GM18858 (cell line): Measurements from ENCODE around the gene PCP4L1.
"Not testable (repeated sequence)": the region's sequence is repeated elsewhere in the genome, so short reads cannot be mapped to it uniquely, and the experiment has no call there.

ENCODE experiments used
- ATAC-seq: cut with Tn5 transposase; IDR thresholded peaks from one replicate; pipeline ENCODE4 v1.9.1; 2021; ENCODE audit not compliant: unreplicated experiment

Gene PCP4L1

DNA sequence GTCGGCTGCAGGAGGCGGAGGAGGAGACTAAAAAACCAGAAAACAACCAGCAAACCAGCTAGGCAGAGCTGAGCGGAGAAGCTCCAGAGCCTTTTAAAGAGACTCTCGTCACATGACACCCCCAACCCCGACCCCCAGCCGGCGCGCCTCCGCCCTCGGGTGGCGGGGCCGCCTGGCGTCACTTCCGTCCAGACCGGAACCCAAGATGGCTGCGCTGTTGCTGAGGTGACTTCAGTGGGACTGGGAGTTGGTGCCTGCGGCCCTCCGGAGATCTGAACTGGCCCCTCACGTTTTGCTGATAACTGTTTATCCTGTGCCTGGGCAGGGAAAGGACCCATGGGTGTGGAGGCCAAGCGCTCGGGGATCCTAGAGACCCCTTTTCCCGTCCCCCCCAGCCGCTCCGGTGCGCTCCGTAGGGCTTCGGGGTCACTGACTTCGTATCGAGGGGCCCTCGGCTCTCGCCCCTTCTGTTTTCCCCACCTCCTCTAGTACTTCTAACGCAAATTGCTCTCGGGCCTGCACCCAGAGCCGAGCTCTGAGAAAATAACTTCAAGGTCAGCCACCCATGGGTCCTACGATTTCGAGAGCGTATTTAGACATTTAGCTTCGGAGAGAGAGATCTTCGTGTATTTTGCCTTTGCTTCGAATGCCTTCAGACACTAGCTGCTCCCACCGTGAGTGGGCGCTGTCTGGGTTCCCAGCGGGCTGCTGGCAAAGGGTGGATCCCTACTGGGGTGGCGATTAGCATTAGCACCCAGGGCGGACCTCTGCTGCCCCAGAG is 55.8 kb downstream of the PCP4L1 start, which contains the start of gene SDHC:
SDHC (plus strand) TSS at position 181 of the 781 bp plus-strand sequence; CDS start at position 206, 25 bp downstream.
- ATAC-seq = peak; percentile 93

DNA sequence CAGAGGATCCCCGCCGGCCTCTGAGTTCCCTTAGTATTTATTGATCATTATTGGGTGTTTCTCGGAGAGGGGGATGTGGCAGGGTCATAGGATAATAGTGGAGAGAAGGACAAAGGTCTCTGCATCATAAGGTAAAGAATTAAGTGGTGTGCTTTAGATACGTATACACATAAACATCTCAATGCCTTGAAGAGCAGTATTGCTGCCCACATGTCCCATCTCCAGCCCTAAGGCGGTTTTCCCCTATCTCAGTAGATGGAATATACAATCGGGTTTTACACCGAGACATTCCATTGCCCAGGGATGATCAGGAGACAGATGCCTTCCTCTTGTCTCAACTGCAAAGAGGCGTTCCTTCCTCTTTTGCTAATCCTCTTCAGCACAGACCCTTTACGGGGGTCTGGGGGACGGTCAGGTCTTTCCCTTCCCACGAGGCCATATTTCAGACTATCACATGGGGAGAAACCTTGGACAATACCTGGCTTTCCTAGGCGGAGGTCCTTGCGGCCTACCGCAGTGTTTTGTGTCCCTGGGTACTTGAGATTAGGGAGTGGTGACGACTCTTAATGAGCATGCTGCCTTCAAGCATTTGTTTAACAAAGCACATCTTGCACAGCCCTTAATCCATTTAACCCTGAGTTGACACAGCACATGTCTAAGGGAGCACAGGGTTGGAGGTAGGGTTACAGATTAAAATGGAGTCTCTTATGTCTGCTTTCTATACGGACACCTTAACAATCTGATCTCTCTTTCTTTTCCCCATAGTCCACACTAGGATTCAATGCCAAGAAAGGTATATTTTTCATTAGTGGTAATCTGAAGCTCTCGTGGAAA is 57.5 kb downstream of the PCP4L1 start:
- not testable (repeated sequence) for ATAC-seq

DNA sequence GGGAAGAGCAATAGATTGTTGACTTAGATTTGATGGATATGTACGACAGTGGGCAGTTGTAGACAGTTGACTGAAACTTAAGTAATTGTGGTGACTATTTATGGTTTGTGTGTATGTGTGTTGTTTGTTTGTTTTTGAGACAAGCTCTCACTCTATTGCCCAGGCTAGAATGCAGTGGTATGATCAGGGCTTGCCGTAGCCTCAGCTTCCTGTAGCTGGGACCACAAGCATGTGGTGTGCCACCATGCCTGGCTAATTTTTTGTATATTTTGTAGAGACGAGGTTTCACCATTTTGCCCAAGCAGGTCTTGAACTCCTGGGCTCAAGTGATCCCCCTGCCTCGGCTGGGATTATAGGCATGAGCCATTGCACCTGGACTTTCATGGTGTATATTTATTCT is 65.5 kb downstream of the PCP4L1 start:
- ATAC-seq = no peak

DNA sequence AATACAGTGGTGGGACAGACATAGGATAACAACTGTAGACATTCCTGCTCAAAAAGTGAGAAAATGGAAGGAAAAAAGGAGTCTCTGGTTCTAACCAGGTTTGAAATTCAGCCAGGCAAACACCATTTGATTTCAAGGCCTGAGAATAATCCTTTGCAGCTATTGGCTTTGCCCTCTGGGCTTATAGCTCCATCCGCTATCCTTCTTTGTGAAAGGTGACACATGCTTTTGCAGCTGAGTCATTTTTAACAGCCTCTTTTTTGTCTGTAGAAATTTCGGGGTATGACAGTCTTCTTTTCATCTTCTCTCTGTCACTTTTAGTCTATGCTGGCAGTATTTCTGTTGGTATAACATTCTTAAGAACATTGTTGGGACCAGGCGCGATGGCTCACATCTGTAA is 71.8 kb downstream of the PCP4L1 start:
- ATAC-seq = no peak

DNA sequence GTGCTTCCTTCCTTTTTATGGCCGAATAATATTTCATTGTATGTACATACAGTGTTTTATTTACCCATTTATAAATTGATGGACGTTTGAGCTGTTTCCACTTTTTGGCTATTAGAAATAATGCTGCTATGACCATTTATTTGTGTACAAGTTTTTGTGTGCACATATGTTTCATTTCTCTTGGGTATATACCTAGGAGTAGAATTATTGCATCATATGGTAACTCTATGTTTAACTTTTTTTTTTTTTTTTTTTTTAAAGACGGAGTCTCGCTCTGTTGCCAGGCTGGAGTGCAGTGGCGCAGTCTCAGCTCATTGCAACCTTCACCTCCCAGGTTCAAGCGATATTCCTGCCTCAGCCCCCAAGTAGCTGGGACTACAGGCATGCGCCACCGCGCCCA is 74.6 kb downstream of the PCP4L1 start:
- ATAC-seq = no peak
